Uterus (tissue), 4 donors: ENCODE data around the gene TSPAN5. TPM values are rescaled to one million over a fixed set of nuclear protein-coding genes. Genes with fewer than 3 reads are reported as not detected.
A peak's percentile ranks its signal among the peaks of the same experiment; 100 is the strongest.

ENCODE experiments used
- DNase-seq, 2 donors: peaks; one replicate each; pipeline ENCODE4 v3.0.0-alpha.2; 2019 to 2020
- H3K27ac ChIP-seq, 2 donors: fragments of 200-600 bp; sonication (generic); 1 replicate in 1 of 2; 2 replicates in 1 of 2; pipeline ENCODE4 v1.5.1; 2016 to 2018
- H3K27me3 ChIP-seq, 2 donors: fragments of 200-600 bp; sonication (generic); one replicate each; pipeline ENCODE4 v1.5.1; 2018 to 2019; ENCODE audit warnings: control low read depth in 1 of 2
- H3K36me3 ChIP-seq, 2 donors: fragments of 200-600 bp; sonication (generic); one replicate each; pipeline ENCODE4 v1.5.1; 2019; ENCODE audit warnings: control low read depth in 1 of 2
- H3K4me1 ChIP-seq, 2 donors: fragments of 200-600 bp; sonication (generic); one replicate each; pipeline ENCODE4 v1.5.1; 2018 to 2019; ENCODE audit warnings: control low read depth in 1 of 2
- H3K4me3 ChIP-seq, 2 donors: fragments of 200-600 bp; sonication (generic); 1 replicate in 1 of 2; 2 replicates in 1 of 2; pipeline ENCODE4 v1.5.1; 2018 to 2019; ENCODE audit warnings: mild to moderate bottlenecking in 1 of 2
- H3K9me3 ChIP-seq, 2 donors: fragments of 200-600 bp; sonication (generic); one replicate each; pipeline ENCODE4 v1.5.1; 2019; ENCODE audit warnings: control low read depth in 1 of 2
- CTCF ChIP-seq, 4 experiments: fragments of 200-600 bp in 2 of 4; fragments of 450-650 bp in 2 of 4; sonication (generic) in 2 of 4; IDR thresholded peaks; one replicate each; pipeline ENCODE4 v1.5.1; 2016 to 2019; ENCODE audit warnings: antibody characterized with exemption in 4 of 4, mild to moderate bottlenecking in 2 of 4, moderate library complexity in 1 of 4
- POLR2A ChIP-seq, 2 donors: fragments of 450-650 bp; IDR thresholded peaks; one replicate each; pipeline ENCODE4 v1.6.1; 2016; ENCODE audit warnings: antibody characterized with exemption in 2 of 2, mild to moderate bottlenecking in 1 of 2, moderate library complexity in 1 of 2
- intact Hi-C: fragments of 100-400 bp; cut with DNase I; formaldehyde crosslinking; loops from one replicate; pipeline ENCODE4 v1.15.1; 2023; ENCODE audit warnings: low total_unique reads
- total RNA-seq, 4 donors: library from RNA; depleted of rRNA in 3 of 4; stranded (reverse); fragments of >200 nt in 3 of 4; gene quantifications; one replicate each; pipeline versions ENCODE4 v1.1.0 to v1.2.4, GENCODE V29; 2014 to 2023
- donor health status: DM: yes; HTN: yes; CAD: no.

Gene TSPAN5
- total RNA-seq, 4 donors from 2014 or later, result 15.9 to 45.3 (median 30.3) TPM

- intact Hi-C loops, result no loop called here
- peaks cover 0 to 5% of the 10 kb centered on the region in 2 donors for H3K4me1 ChIP-seq
Measured at GRCh38 chr4:98502031-98502430, 156.4 kb downstream of the TSPAN5 start.

DNA sequence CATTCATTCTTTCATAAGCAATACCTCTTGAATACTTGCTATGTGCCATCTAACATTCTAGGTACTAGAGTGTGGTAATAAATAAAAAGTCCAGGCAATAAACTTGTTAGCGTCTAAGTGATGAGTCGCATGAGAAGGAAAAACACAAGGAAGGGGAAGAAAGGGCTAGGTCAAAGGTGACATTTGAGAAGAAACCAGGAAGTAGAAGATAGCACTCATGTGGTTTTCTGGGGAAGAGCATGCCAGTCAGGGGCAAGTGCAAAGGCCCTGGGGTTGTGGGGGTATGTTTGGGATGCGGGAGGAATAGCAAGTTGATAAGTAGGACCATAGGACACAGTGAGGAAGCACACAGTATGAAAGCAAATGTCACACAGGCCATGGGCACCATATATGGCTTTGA lies 157.0 kb downstream of the TSPAN5 start:
- Histone ChIP-seq H3K36me3 (no peaks in the 10 kb centered on the region), H3K27ac (no peak overlapping the region), H3K27me3 (no peaks in the 10 kb centered on the region), H3K9me3 (no peaks in the 10 kb centered on the region), H3K4me3 (no peak overlapping the region), H3K4me1 (peaks cover 0 to 4% of the 10 kb centered on the region in 2 donors)
- intact Hi-C loops, result no loop called here
- DNase-seq, result no peak
- TF ChIP-seq POLR2A (IDR thresholded peaks at IDR 0.05) (no peak), CTCF (IDR thresholded peaks at IDR 0.05) (no peak)

More at GRCh38 chr4:98502031-98502430, 156.4 kb downstream of the TSPAN5 start:
- Histone ChIP-seq H3K4me3 (no peak overlapping the region), H3K9me3 (no peaks in the 10 kb centered on the region), H3K36me3 (no peaks in the 10 kb centered on the region), H3K27ac (no peak overlapping the region), H3K27me3 (no peaks in the 10 kb centered on the region)
- no peak for DNase-seq
- TF ChIP-seq POLR2A (IDR thresholded peaks at IDR 0.05) (no peak), CTCF (IDR thresholded peaks at IDR 0.05) (no peak)

GRCh38 chr4:98498774-98499173 lies 159.6 kb downstream of the TSPAN5 start:
- TF ChIP-seq CTCF (IDR thresholded peaks at IDR 0.05), result no peak
- no peak for DNase-seq
- H3K27me3 ChIP-seq, result no peaks in the 10 kb centered on the region
- no peaks in the 10 kb centered on the region for H3K4me1 ChIP-seq
- no peak overlapping the region for H3K4me3 ChIP-seq
- no peaks in the 10 kb centered on the region for H3K9me3 ChIP-seq
- no peak overlapping the region for H3K27ac ChIP-seq
- intact Hi-C loops, result no loop called here
- H3K36me3 ChIP-seq, result no peaks in the 10 kb centered on the region

GRCh38 chr4:98496152-98496845 lies 162.1 kb downstream of the TSPAN5 start:
- H3K27ac ChIP-seq, result peak overlapping the region; percentile 60 to 67
- no peak overlapping the region for H3K4me3 ChIP-seq
- TF ChIP-seq CTCF (IDR thresholded peaks at IDR 0.05) (no peak), POLR2A (IDR thresholded peaks at IDR 0.05) (no peak)
- H3K36me3 ChIP-seq, result no peaks in the 10 kb centered on the region
- no peak for DNase-seq
- H3K4me1 ChIP-seq, result no peaks in the 10 kb centered on the region
- intact Hi-C loops, result no loop called here
- H3K9me3 ChIP-seq, result no peaks in the 10 kb centered on the region
- H3K27me3 ChIP-seq, result no peaks in the 10 kb centered on the region

- H3K27ac ChIP-seq, result no peak overlapping the region
- no peaks in the 10 kb centered on the region for H3K27me3 ChIP-seq
- no peaks in the 10 kb centered on the region for H3K36me3 ChIP-seq
- no peak for TF ChIP-seq POLR2A (IDR thresholded peaks at IDR 0.05)
- no peak for TF ChIP-seq CTCF (IDR thresholded peaks at IDR 0.05)
- DNase-seq, result no peak
- intact Hi-C loops, result no loop called here
- H3K9me3 ChIP-seq, result no peaks in the 10 kb centered on the region
- H3K4me3 ChIP-seq, result no peak overlapping the region
- no peaks in the 10 kb centered on the region for H3K4me1 ChIP-seq
Measured at GRCh38 chr4:98493296-98493695, 165.1 kb downstream of the TSPAN5 start.
